ENCODE results near the gene PPM1J.

PPM1J gene

DNA sequence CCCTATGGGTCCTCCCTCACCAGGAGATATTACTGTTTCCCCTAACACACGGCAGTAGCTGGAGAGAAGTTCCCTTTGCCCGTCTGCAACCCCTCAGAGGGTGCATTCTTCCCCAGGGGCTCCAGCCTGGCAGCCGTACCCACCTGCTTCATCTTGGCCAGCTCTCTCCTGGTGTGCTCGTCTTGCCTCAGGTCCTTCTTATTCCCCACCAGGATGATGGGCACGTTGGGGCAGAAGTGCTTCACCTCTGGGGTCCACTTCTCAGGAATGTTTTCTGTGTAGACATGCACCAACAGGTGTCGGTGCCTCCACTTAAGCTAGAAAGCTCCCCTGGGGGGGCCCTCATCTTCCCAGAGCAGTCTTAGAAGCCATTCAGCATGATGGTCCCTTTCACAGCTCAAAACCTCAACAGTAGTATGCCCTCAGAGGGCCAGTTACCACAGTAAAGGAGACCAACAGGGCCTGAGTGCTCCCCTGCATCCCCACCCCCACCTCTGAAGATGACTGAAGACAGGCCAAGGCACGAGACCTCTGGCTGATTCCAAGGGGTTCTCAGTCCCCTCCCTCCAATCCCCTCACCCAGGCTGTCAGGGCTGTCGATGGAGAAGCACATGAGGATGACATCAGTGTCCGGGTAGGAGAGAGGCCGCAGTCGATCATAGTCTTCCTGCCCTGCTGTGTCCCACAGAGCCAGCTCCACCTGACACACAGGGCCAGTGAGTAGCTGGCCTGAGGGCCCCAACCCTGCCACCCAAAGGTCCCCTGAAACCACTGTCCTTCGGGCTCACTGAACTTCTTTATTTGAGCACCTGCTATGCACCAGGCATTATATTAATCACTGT, 12.5 kb downstream of the PPM1J start:
- TF ChIP-seq, protein P1, sequence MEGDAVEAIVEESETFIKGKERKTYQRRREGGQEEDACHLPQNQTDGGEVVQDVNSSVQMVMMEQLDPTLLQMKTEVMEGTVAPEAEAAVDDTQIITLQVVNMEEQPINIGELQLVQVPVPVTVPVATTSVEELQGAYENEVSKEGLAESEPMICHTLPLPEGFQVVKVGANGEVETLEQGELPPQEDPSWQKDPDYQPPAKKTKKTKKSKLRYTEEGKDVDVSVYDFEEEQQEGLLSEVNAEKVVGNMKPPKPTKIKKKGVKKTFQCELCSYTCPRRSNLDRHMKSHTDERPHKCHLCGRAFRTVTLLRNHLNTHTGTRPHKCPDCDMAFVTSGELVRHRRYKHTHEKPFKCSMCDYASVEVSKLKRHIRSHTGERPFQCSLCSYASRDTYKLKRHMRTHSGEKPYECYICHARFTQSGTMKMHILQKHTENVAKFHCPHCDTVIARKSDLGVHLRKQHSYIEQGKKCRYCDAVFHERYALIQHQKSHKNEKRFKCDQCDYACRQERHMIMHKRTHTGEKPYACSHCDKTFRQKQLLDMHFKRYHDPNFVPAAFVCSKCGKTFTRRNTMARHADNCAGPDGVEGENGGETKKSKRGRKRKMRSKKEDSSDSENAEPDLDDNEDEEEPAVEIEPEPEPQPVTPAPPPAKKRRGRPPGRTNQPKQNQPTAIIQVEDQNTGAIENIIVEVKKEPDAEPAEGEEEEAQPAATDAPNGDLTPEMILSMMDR (IDR thresholded peaks at IDR 0.05; ENCODE audit: insufficient read depth, low read depth, low read length, missing control alignments) = no peak
- no peak overlapping the region for H3K4me3 ChIP-seq (ENCODE audit: low read length)
- DNase-seq (ENCODE audit: low read depth) = no peak

GRCh38 chr1:112702067-112702395, 13.1 kb downstream of the PPM1J start:
- no peak overlapping the region for H3K4me3 ChIP-seq (ENCODE audit: low read length)
- peak; percentile 29 for DNase-seq (ENCODE audit: low read depth)
- TF ChIP-seq, protein P1 (IDR thresholded peaks at IDR 0.05; ENCODE audit: insufficient read depth, low read depth, low read length, missing control alignments) = no peak

- DNase-seq (ENCODE audit: low read depth) = no peak
- TF ChIP-seq, protein P1 (IDR thresholded peaks at IDR 0.05; ENCODE audit: insufficient read depth, low read depth, low read length, missing control alignments) = no peak
Observed at GRCh38 chr1:112701227-112702066, 13.7 kb downstream of the PPM1J start.

DNA sequence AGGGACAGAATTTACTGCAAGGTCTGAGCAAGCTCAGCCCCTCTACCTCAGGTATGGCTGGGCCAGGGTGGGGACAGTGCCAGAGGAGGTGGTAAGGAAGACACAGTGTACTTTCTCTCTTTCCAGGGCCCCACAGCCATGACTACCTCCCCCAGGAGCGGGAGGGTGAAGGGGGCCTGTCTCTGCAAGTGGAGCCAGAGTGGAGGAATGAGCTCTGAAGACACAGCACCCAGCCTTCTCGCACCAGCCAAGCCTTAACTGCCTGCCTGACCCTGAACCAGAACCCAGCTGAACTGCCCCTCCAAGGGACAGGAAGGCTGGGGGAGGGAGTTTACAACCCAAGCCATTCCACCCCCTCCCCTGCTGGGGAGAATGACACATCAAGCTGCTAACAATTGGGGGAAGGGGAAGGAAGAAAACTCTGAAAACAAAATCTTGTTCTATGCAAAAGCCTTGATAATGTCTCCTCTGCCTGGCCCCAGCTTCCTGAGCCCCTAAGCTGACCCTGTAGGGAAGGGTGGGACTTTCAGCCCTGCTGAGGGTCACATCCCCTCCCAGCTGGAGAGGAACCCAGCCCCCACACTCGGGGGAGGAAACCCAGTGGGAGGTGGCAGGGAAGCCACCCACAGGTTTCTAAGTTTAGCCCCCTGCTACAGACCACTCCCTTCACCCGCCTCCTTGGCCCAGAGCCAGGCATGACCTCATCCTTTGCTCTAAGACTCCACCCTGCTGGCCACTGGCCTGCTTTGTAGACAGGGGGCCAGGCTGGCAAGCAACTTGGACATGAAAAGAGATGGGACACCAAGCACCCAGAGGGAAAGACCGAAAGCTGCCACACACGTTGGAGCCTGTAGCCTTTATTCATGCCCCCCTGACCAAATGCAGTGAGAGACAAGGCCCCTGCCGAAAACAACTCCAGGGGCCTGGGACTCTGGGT, 14.6 kb downstream of the PPM1J start:
- TF ChIP-seq, protein P1 (IDR thresholded peaks at IDR 0.05; ENCODE audit: insufficient read depth, low read depth, low read length, missing control alignments) = no peak

More at GRCh38 chr1:112701227-112702066, 13.7 kb downstream of the PPM1J start:
- H3K4me3 ChIP-seq (ENCODE audit: low read length) = no peak overlapping the region

GRCh38 chr1:112699425-112700144, 15.5 kb downstream of the PPM1J start:
- TF ChIP-seq, protein P1 (IDR thresholded peaks at IDR 0.05; ENCODE audit: insufficient read depth, low read depth, low read length, missing control alignments) = no peak
- no peak overlapping the region for H3K4me3 ChIP-seq (ENCODE audit: low read length)
- DNase-seq (ENCODE audit: low read depth) = no peak

More for the DNA sequence above, 14.6 kb downstream of the PPM1J start:
- peak; percentile 90 for DNase-seq (ENCODE audit: low read depth)
- no peak overlapping the region for H3K4me3 ChIP-seq (ENCODE audit: low read length)
